HCT116 (cell line): ENCODE measurements around the gene SYAP1. TPM values are rescaled to one million over a fixed set of nuclear protein-coding genes. Genes with fewer than 3 reads are reported as not detected.

Source experiments
- ATAC-seq: fragments of 200-7000 bp; cut with Tn5 transposase; 2 replicates; pipeline ENCODE4 v1.9.1; 2020; ENCODE audit warnings: mild to moderate bottlenecking, moderate library complexity
- BruUV-seq: library from RNA; stranded (reverse); fragments of 400-500 nt; replicated peaks from 2 replicates; lab custom pipeline; 2021; lab: Mats Ljungman, UMichigan
- CTCF ChIA-PET: fragments of 300-600 bp; sonication (Branson Sonifier 250); formaldehyde crosslinking; loops from one replicate; lab custom pipeline; 2021; ENCODE audit warnings: antibody characterized with exemption; lab: Charles Lee
- POLR2A ChIA-PET: fragments of 300-600, 350-600 bp; sonication (Branson Sonifier 250); formaldehyde crosslinking; loops from one replicate; lab custom pipeline; 2021; ENCODE audit warnings: antibody characterized with exemption; lab: Charles Lee
- RAD21 ChIA-PET, 2 experiments: fragments of 300-600 bp; sonication (Branson Sonifier 250); formaldehyde crosslinking; loops; one replicate each; lab custom pipeline; 2023; ENCODE audit warnings: low total read pairs in 2 of 2; ENCODE audit not compliant: uncharacterized antibody in 2 of 2, unreplicated experiment in 2 of 2, low non-redundant PET in 1 of 2; lab: Charles Lee
- DNase-seq: peaks from one replicate; pipeline ENCODE4 v3.0.0-alpha.2; 2010; ENCODE audit warnings: low read depth, low spot score
- H2AFZ ChIP-seq: fragments of 200-600 bp; shearing (Covaris generic), sonication (generic); 2 replicates; pipeline ENCODE4 v1.6.1; 2017; ENCODE audit warnings: low read depth, mixed run types, mixed read lengths, antibody characterized with exemption, low read length; ENCODE audit not compliant: poor library complexity, severe bottlenecking
- H3K27ac ChIP-seq: 2 replicates; pipeline ENCODE4 v1.5.1; 2012; ENCODE audit warnings: low read depth, low read length
- H3K27me3 ChIP-seq: fragments of 200-600 bp; sonication (generic); 2 replicates; pipeline ENCODE4 v1.6.1; 2016; ENCODE audit warnings: mixed run types, low read length, mixed read lengths; ENCODE audit not compliant: insufficient read depth
- H3K36me3 ChIP-seq, 2 experiments: fragments of 200-500 bp in 1 of 2; fragments of 200-600 bp in 1 of 2; sonication (Bioruptor generic) in 1 of 2; sonication (generic) in 1 of 2; 2 replicates each; pipeline versions ENCODE4 v1.5.1 to v1.6.1; 2014 to 2016; ENCODE audit warnings: low read length in 2 of 2, inconsistent platforms in 1 of 2, mixed read lengths in 1 of 2, mixed run types in 1 of 2; ENCODE audit not compliant: insufficient read depth in 2 of 2, control insufficient read depth in 1 of 2
- H3K4me1 ChIP-seq, 2 experiments: fragments of 200-600 bp in 1 of 2; sonication (generic) in 1 of 2; 2 replicates each; pipeline versions ENCODE4 v1.5.1 to v1.6.1; 2012 to 2017; ENCODE audit warnings: low read length in 2 of 2, inconsistent platforms in 1 of 2, mild to moderate bottlenecking in 1 of 2, mixed read lengths in 1 of 2, mixed run types in 1 of 2, moderate library complexity in 1 of 2; ENCODE audit not compliant: insufficient read depth in 2 of 2, control insufficient read depth in 1 of 2
- H3K4me2 ChIP-seq: fragments of 200-600 bp; sonication (generic); 2 replicates; pipeline ENCODE4 v1.6.1; 2017; ENCODE audit warnings: mixed run types, low read length, mixed read lengths
- H3K4me3 ChIP-seq, 2 experiments: fragments of 200-600 bp in 1 of 2; sonication (generic) in 1 of 2; replicated peaks in 1 of 2; 2 replicates each; pipeline ENCODE4 v1.5.1; 2011 to 2016; ENCODE audit warnings: low read length in 2 of 2, control low read depth in 1 of 2, low read depth in 1 of 2, mild to moderate bottlenecking in 1 of 2, mixed read lengths in 1 of 2, mixed run types in 1 of 2
- H3K79me2 ChIP-seq: fragments of 200-600 bp; sonication (generic); 2 replicates; pipeline ENCODE4 v1.6.1; 2017; ENCODE audit warnings: mild to moderate bottlenecking, mixed run types, low read length, moderate library complexity, mixed read lengths; ENCODE audit not compliant: insufficient read depth
- H3K9ac ChIP-seq: fragments of 200-600 bp; sonication (generic); 2 replicates; pipeline ENCODE4 v1.6.1; 2016; ENCODE audit warnings: low read length, mixed read lengths
- H3K9me2 ChIP-seq: fragments of 200-600 bp; sonication (generic), shearing (Covaris generic); 2 replicates; pipeline ENCODE4 v1.6.1; 2017; ENCODE audit warnings: mixed run types, mild to moderate bottlenecking, moderate library complexity; ENCODE audit not compliant: insufficient read depth
- H3K9me3 ChIP-seq, 2 experiments: fragments of 200-500 bp in 1 of 2; fragments of 200-600 bp in 1 of 2; sonication (Bioruptor generic) in 1 of 2; sonication (generic) in 1 of 2; 2 replicates each; pipeline ENCODE4 v1.6.1; 2014 to 2017; ENCODE audit warnings: low read length in 2 of 2, mixed read lengths in 2 of 2, inconsistent platforms in 1 of 2, low read depth in 1 of 2, mild to moderate bottlenecking in 1 of 2, mixed run types in 1 of 2, moderate library complexity in 1 of 2; ENCODE audit not compliant: control insufficient read depth in 1 of 2, insufficient read depth in 1 of 2
- H4K20me1 ChIP-seq: fragments of 200-600 bp; sonication (generic), shearing (Covaris generic); 2 replicates; pipeline ENCODE4 v1.6.1; 2017; ENCODE audit warnings: mixed run types, mild to moderate bottlenecking, moderate library complexity; ENCODE audit not compliant: insufficient read depth
- CBX3 ChIP-seq: IDR thresholded peaks from 2 replicates; pipeline ENCODE4 v1.6.1; 2012; ENCODE audit warnings: low read depth
- CEBPB ChIP-seq: IDR thresholded peaks from 2 replicates; pipeline ENCODE4 v1.6.1; 2012; ENCODE audit warnings: low read depth
- CTCF ChIP-seq, 3 experiments: fragments of 200-600 bp in 1 of 3; sonication (generic) in 1 of 3; IDR thresholded peaks in 2 of 3; conservative IDR thresholded peaks in 1 of 3; 2 replicates each; pipeline ENCODE4 v1.5.1; 2012 to 2017; ENCODE audit warnings: low read depth in 2 of 3, low read length in 2 of 3, antibody characterized with exemption in 1 of 3, borderline replicate concordance in 1 of 3, control low read depth in 1 of 3, mild to moderate bottlenecking in 1 of 3, mixed read lengths in 1 of 3, mixed run types in 1 of 3, moderate library complexity in 1 of 3; ENCODE audit not compliant: insufficient read depth in 1 of 3
- EZH2phosphoT487 ChIP-seq: fragments of 200-600 bp; IDR thresholded peaks from 2 replicates; pipeline ENCODE4 v1.6.1; 2018; ENCODE audit warnings: antibody characterized with exemption, borderline replicate concordance
- MAX ChIP-seq: IDR thresholded peaks from 2 replicates; pipeline ENCODE4 v1.6.1; 2012
- POLR2A ChIP-seq: IDR thresholded peaks from 2 replicates; pipeline ENCODE4 v1.7.0; 2011; ENCODE audit warnings: borderline replicate concordance; ENCODE audit not compliant: insufficient read depth, insufficient read length; ENCODE audit errors: extremely low read depth
- RAD21 ChIP-seq: IDR thresholded peaks from 2 replicates; pipeline ENCODE4 v1.6.1; 2012; ENCODE audit warnings: low read depth, mild to moderate bottlenecking
- SIN3A ChIP-seq: IDR thresholded peaks from 2 replicates; pipeline ENCODE4 v1.6.1; 2012; ENCODE audit warnings: low read depth
- SP1 ChIP-seq: IDR thresholded peaks from 2 replicates; pipeline ENCODE4 v1.6.1; 2012; ENCODE audit warnings: low read depth
- YY1 ChIP-seq: IDR thresholded peaks from 2 replicates; pipeline ENCODE4 v1.6.1; 2011; ENCODE audit warnings: low read length, low read depth, moderate library complexity, mild to moderate bottlenecking; ENCODE audit not compliant: insufficient replicate concordance; ENCODE audit errors: extremely low read depth
- ZNF274 ChIP-seq: fragments of 200-500 bp; sonication (Bioruptor generic); IDR thresholded peaks from 2 replicates; pipeline ENCODE4 v1.6.1; 2014; ENCODE audit warnings: mild to moderate bottlenecking, low read depth, low read length, inconsistent platforms
- intact Hi-C: fragments of 100-400 bp; cut with micrococcal nuclease; formaldehyde crosslinking; loops from 2 replicates; pipeline ENCODE4 v1.10.0; 2022
- total RNA-seq: library from RNA; stranded (reverse); gene quantifications from one replicate; pipeline ENCODE4 v1.2.1, GENCODE V29; 2021; ENCODE audit not compliant: unreplicated experiment

The SYAP1 gene
- total RNA-seq, 1 experiment from 2014 or later: 24.8 TPM

GRCh38 chrX:16687514-16687913 lies 31.9 kb upstream of the SYAP1 start:
- no TSS peak for BruUV-seq
- H3K4me3 ChIP-seq: no peak overlapping the region
- no peaks in the 10 kb centered on the region for H3K27me3 ChIP-seq
- H3K4me2 ChIP-seq: no peak overlapping the region
- DNase-seq (no peak), ATAC-seq (no peak)
- H3K9ac ChIP-seq: no peak overlapping the region
- peaks cover 0 to 3% of the 10 kb centered on the region in 2 experiments; a peak in 1 of 4 replicates for H3K36me3 ChIP-seq
- ChIA-PET POLR2A (no interaction called here), CTCF (no interaction called here), RAD21 (no interaction called here)
- no peak for TF ChIP-seq POLR2A
- TF ChIP-seq EZH2phosphoT487: no peak
- TF ChIP-seq SP1: no peak
- TF ChIP-seq YY1: no peak
- no peak for TF ChIP-seq CBX3
- no peak for TF ChIP-seq CEBPB
- no peak for TF ChIP-seq ZNF274
- no peak for TF ChIP-seq SIN3A
- no peak for TF ChIP-seq MAX
- H3K9me2 ChIP-seq: no peaks in the 10 kb centered on the region
- no peaks in the 10 kb centered on the region for H3K9me3 ChIP-seq
- H4K20me1 ChIP-seq: no peaks in the 10 kb centered on the region
- intact Hi-C loops: no loop called here
- no peaks in the 10 kb centered on the region for H3K4me1 ChIP-seq
- no peak overlapping the region for H3K27ac ChIP-seq
- no peak overlapping the region for H2AFZ ChIP-seq
- H3K79me2 ChIP-seq: no peaks in the 10 kb centered on the region

GRCh38 chrX:16695079-16695676 lies 24.2 kb upstream of the SYAP1 start:
- Histone ChIP-seq H3K9ac (no peak overlapping the region), H3K9me3 (no peaks in the 10 kb centered on the region), H4K20me1 (no peaks in the 10 kb centered on the region), H3K36me3 (peaks cover 0 to 3% of the 10 kb centered on the region in 2 experiments; a peak in 1 of 4 replicates), H3K79me2 (no peaks in the 10 kb centered on the region), H3K4me3 (no peak overlapping the region), H2AFZ (no peak overlapping the region), H3K4me1 (no peaks in the 10 kb centered on the region), H3K4me2 (no peak overlapping the region), H3K9me2 (no peaks in the 10 kb centered on the region), H3K27me3 (no peaks in the 10 kb centered on the region), H3K27ac (no peak overlapping the region)
- CTCF ChIA-PET: no interaction called here
- RAD21 ChIA-PET: no interaction called here
- DNase-seq (peak; percentile 26), ATAC-seq (peak; percentile 78)
- POLR2A ChIA-PET: no interaction called here
- TF ChIP-seq CTCF (IDR thresholded peaks at IDR 0.05 in 2 of 3, conservative IDR thresholded peaks at IDR 0.05 in 1 of 3; ENCODE audit: borderline replicate concordance in 1 of 3, insufficient read depth in 1 of 3, low read depth in 2 of 3, low read length in 2 of 3): peak; percentile 29 to 76 (median 69); a peak in 4 of 6 replicates
- peak; percentile 60 for TF ChIP-seq RAD21
- no peak for TF ChIP-seq SP1
- intact Hi-C loops: no loop called here
- BruUV-seq: no TSS peak
